NOMO-1 treated with DMSO at 0.1 percent for 48 hours (cell line): ENCODE measurements around the gene KCND2.

Source experiments
- DNase-seq: peaks from one replicate; lab custom pipeline; 2025; ENCODE audit not compliant: unreplicated experiment; lab: John Stamatoyannopoulos, UW

The KCND2 gene

GRCh38 chr7:120405652-120406051 is 132.7 kb downstream of the KCND2 start:
- no peak for DNase-seq

- no peak for DNase-seq
These were observed 134.0 kb downstream of the KCND2 start for GRCh38 chr7:120407010-120407409.

- DNase-seq = no peak
These were observed 139.4 kb downstream of the KCND2 start for GRCh38 chr7:120412139-120413050.

GRCh38 chr7:120413164-120413563 is 140.2 kb downstream of the KCND2 start:
- DNase-seq = no peak

- DNase-seq = no peak
These were observed 144.4 kb downstream of the KCND2 start for GRCh38 chr7:120417244-120417979.

GRCh38 chr7:120421151-120421651 is 148.2 kb downstream of the KCND2 start:
- no peak for DNase-seq

GRCh38 chr7:120431016-120431415 is 158.0 kb downstream of the KCND2 start:
- DNase-seq = no peak

- no peak for DNase-seq
These were observed 163.6 kb downstream of the KCND2 start for GRCh38 chr7:120436487-120437060.

- no peak for DNase-seq
These were observed 168.9 kb downstream of the KCND2 start for GRCh38 chr7:120441850-120442249.

- DNase-seq = no peak
These were observed 169.9 kb downstream of the KCND2 start for GRCh38 chr7:120442838-120443237.

GRCh38 chr7:120444650-120445049 is 171.7 kb downstream of the KCND2 start:
- DNase-seq = no peak

GRCh38 chr7:120445276-120445675 is 172.3 kb downstream of the KCND2 start:
- no peak for DNase-seq

GRCh38 chr7:120452665-120453064 is 179.7 kb downstream of the KCND2 start:
- no peak for DNase-seq

- no peak for DNase-seq
These were observed 183.7 kb downstream of the KCND2 start for GRCh38 chr7:120456699-120457098.

GRCh38 chr7:120460949-120461348 is 188.0 kb downstream of the KCND2 start:
- no peak for DNase-seq

- no peak for DNase-seq
These were observed 190.0 kb downstream of the KCND2 start for GRCh38 chr7:120462991-120463390.

GRCh38 chr7:120464104-120464503 is 191.1 kb downstream of the KCND2 start:
- no peak for DNase-seq

GRCh38 chr7:120467676-120468075 is 194.7 kb downstream of the KCND2 start:
- DNase-seq = no peak

GRCh38 chr7:120468611-120469010 is 195.6 kb downstream of the KCND2 start:
- no peak for DNase-seq

- DNase-seq = no peak
These were observed 199.9 kb downstream of the KCND2 start for GRCh38 chr7:120472892-120473291.

GRCh38 chr7:120473352-120473751 is 200.4 kb downstream of the KCND2 start:
- no peak for DNase-seq

- DNase-seq = no peak
These were observed 203.0 kb downstream of the KCND2 start for GRCh38 chr7:120475994-120476393.
